B cell (primary cell): ENCODE data around the gene DCPS. TPM values are rescaled to one million over a fixed set of nuclear protein-coding genes. Genes with fewer than 3 reads are reported as not detected.

ENCODE experiments used
- ATAC-seq: fragments of 200-7000 bp; cut with Tn5 transposase; one replicate; pipeline ENCODE4 v1.10.0; 2021; ENCODE audit warnings: low read depth, mild to moderate bottlenecking, moderate number of reproducible peaks, moderate library complexity
- CTCF ChIA-PET: fragments of 350-600 bp; sonication (Branson Sonifier 250); formaldehyde crosslinking; loops from one replicate; lab custom pipeline; 2021; ENCODE audit warnings: antibody characterized with exemption, inconsistent platforms; lab: Charles Lee
- POLR2A ChIA-PET: fragments of 350-600 bp; sonication (Branson Sonifier 250); formaldehyde crosslinking; loops from one replicate; lab custom pipeline; 2021; ENCODE audit warnings: antibody characterized with exemption; lab: Charles Lee
- DNase-seq: peaks from one replicate; pipeline ENCODE4 v3.0.0; 2013
- H2AFZ ChIP-seq: 2 replicates; pipeline ENCODE4 v1.6.1; 2012; ENCODE audit warnings: mild to moderate bottlenecking, low read depth, low read length; ENCODE audit not compliant: insufficient read depth, poor library complexity, severe bottlenecking
- H3K27ac ChIP-seq, 2 donors: 1 replicate in 1 of 2; 2 replicates in 1 of 2; pipeline ENCODE4 v1.5.1; 2012 to 2013; ENCODE audit warnings: low read length in 2 of 2, mild to moderate bottlenecking in 2 of 2, moderate library complexity in 1 of 2
- H3K27me3 ChIP-seq, 4 experiments: fragments of 200-600 bp in 1 of 4; sonication (generic) in 1 of 4; replicated peaks in 1 of 4; 1 replicate in 2 of 4; 2 replicates in 2 of 4; pipeline versions ENCODE4 v1.6.1 to v1.7.0; 2013 to 2016; ENCODE audit warnings: low read length in 3 of 4, mild to moderate bottlenecking in 2 of 4, mixed read lengths in 1 of 4, moderate library complexity in 1 of 4; ENCODE audit not compliant: insufficient read depth in 4 of 4, control insufficient read depth in 3 of 4; ENCODE audit errors: control extremely low read depth in 1 of 4
- H3K36me3 ChIP-seq, 2 experiments: replicated peaks in 1 of 2; 1 replicate in 1 of 2; 2 replicates in 1 of 2; pipeline versions ENCODE4 v1.6.1 to v1.7.1; 2013; ENCODE audit warnings: low read length in 1 of 2; ENCODE audit not compliant: insufficient read depth in 2 of 2, control insufficient read depth in 1 of 2; ENCODE audit errors: control extremely low read depth in 1 of 2, extremely low read depth in 1 of 2
- H3K4me1 ChIP-seq, 2 donors: fragments of 200-600 bp in 1 of 2; sonication (generic) in 1 of 2; 1 replicate in 1 of 2; 2 replicates in 1 of 2; pipeline versions ENCODE4 v1.5.1 to v1.6.1; 2013 to 2017; ENCODE audit warnings: low read length in 2 of 2; ENCODE audit not compliant: control insufficient read depth in 2 of 2, insufficient read depth in 2 of 2
- H3K4me2 ChIP-seq: replicated peaks from 2 replicates; pipeline ENCODE3; 2012; ENCODE audit warnings: mild to moderate bottlenecking, low read depth, low read length; ENCODE audit not compliant: poor library complexity, severe bottlenecking
- H3K4me3 ChIP-seq, 5 experiments: fragments of 200-600 bp in 1 of 5; sonication (generic) in 1 of 5; 1 replicate in 3 of 5; 2 replicates in 2 of 5; pipeline versions ENCODE4 v1.5.1 to v1.7.0; 2011 to 2016; ENCODE audit warnings: low read length in 4 of 5, mild to moderate bottlenecking in 4 of 5, low read depth in 2 of 5, control low read depth in 1 of 5, moderate library complexity in 1 of 5; ENCODE audit not compliant: insufficient read depth in 1 of 5; ENCODE audit errors: control extremely low read depth in 1 of 5, extremely low read depth in 1 of 5
- H3K79me2 ChIP-seq: fragments of 200-600 bp; sonication (generic); one replicate; pipeline ENCODE4 v1.6.0; 2016; ENCODE audit warnings: low read length; ENCODE audit not compliant: control insufficient read depth, insufficient read depth
- H3K9ac ChIP-seq: fragments of 200-600 bp; sonication (generic); 2 replicates; pipeline ENCODE4 v1.6.1; 2017; ENCODE audit warnings: mild to moderate bottlenecking, low read length, moderate library complexity
- H3K9me3 ChIP-seq, 3 donors: one replicate each; pipeline versions ENCODE4 v1.6.1 to v1.7.1; 2013; ENCODE audit warnings: low read length in 2 of 3; ENCODE audit not compliant: control insufficient read depth in 2 of 3, insufficient read depth in 1 of 3; ENCODE audit errors: control extremely low read depth in 1 of 3
- H4K20me1 ChIP-seq: 2 replicates; pipeline ENCODE4 v1.6.0; 2012; ENCODE audit warnings: mild to moderate bottlenecking, low read length; ENCODE audit not compliant: insufficient read depth, control insufficient read depth, poor library complexity, severe bottlenecking
- H3K27ac Mint-ChIP-seq: one replicate; pipeline ENCODE4 v1.8.0; 2021; ENCODE audit warnings: mixed read lengths
- H3K27me3 Mint-ChIP-seq: one replicate; pipeline ENCODE4 v1.8.0; 2021; ENCODE audit warnings: mixed read lengths
- H3K4me1 Mint-ChIP-seq: one replicate; pipeline ENCODE4 v1.8.0; 2021; ENCODE audit warnings: mixed read lengths
- H3K4me3 Mint-ChIP-seq: one replicate; pipeline ENCODE4 v1.8.0; 2021; ENCODE audit warnings: mixed read lengths
- H3K9me3 Mint-ChIP-seq: one replicate; pipeline ENCODE4 v1.8.0; 2022; ENCODE audit warnings: mixed read lengths; ENCODE audit not compliant: insufficient read depth
- EZH2 ChIP-seq: IDR thresholded peaks from 2 replicates; pipeline ENCODE4 v1.6.1; 2012; ENCODE audit warnings: borderline replicate concordance, low read depth, mild to moderate bottlenecking, moderate library complexity, low read length; ENCODE audit not compliant: insufficient read depth, poor library complexity, severe bottlenecking
- WGBS: methylation state at CpG from one replicate; pipeline ENCODE4 v1.1.5; 2013; ENCODE audit warnings: missing lambda C conversion rate; ENCODE audit not compliant: insufficient coverage; 5-methylcytosine and 5-hydroxymethylcytosine counted together
- intact Hi-C: fragments of 100-400 bp; cut with micrococcal nuclease; formaldehyde crosslinking; loops from one replicate; pipeline ENCODE4 v1.10.0; 2022
- polyA plus RNA-seq: library from polyadenylated mRNA; depleted of rRNA; stranded (reverse); fragments of >200 nt; gene quantifications from 2 replicates; pipeline ENCODE4 v1.2.3, GENCODE V29; 2012
- total RNA-seq, 2 donors: library from RNA; stranded (reverse); fragments of 120-200 nt in 1 of 2; gene quantifications; 1 replicate in 1 of 2; 2 replicates in 1 of 2; pipeline versions ENCODE4 v1.2.3 to v1.2.4, GENCODE V29; 2013 to 2022
- TF ChIP-seq, protein P1 (sequence below): fragments of 200-600 bp; IDR thresholded peaks from one replicate; pipeline ENCODE4 v1.8.0; 2022; ENCODE audit warnings: antibody characterized with exemption, mild to moderate bottlenecking

DCPS gene
- total and polyA plus RNA-seq, 2 donors (not counting 1 experiment from before 2014, with no cell fraction given): 21.7 to 37.1 TPM

DNA sequence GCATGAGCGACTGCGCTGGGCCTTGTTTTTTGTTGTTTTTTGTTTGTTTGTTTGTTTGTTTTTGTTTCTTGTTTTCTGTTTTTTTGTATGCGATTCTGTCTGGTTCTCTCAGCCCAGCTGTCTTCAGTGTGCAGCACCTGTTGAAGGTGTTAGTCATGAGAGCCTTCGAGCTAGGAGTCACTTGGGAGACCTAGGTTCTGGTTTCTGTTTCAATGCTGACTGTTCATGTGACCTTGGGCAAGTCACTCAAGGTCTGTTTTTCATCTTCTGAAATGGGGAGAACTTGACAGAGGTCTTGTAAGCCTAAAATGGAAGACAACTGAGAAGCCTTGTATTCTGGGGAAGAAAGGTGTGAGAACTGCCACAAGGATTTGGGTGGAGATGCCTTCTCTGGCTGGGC lies 1.8 kb downstream of the DCPS start:
- TF ChIP-seq, protein P1, sequence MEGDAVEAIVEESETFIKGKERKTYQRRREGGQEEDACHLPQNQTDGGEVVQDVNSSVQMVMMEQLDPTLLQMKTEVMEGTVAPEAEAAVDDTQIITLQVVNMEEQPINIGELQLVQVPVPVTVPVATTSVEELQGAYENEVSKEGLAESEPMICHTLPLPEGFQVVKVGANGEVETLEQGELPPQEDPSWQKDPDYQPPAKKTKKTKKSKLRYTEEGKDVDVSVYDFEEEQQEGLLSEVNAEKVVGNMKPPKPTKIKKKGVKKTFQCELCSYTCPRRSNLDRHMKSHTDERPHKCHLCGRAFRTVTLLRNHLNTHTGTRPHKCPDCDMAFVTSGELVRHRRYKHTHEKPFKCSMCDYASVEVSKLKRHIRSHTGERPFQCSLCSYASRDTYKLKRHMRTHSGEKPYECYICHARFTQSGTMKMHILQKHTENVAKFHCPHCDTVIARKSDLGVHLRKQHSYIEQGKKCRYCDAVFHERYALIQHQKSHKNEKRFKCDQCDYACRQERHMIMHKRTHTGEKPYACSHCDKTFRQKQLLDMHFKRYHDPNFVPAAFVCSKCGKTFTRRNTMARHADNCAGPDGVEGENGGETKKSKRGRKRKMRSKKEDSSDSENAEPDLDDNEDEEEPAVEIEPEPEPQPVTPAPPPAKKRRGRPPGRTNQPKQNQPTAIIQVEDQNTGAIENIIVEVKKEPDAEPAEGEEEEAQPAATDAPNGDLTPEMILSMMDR: no peak
- TF ChIP-seq EZH2: no peak
- H3K4me3 ChIP-seq: no peak overlapping the region
- DNase-seq: peak; percentile 49
- Mint-ChIP-seq H3K4me3 (peak overlapping the region; percentile 74), H3K9me3 (no peaks in the 10 kb centered on the region), H3K27ac (peak overlapping the region; percentile 61), H3K4me1 (peaks cover 40% of the 10 kb centered on the region), H3K27me3 (no peaks in the 10 kb centered on the region)
- H3K4me1 ChIP-seq: peaks cover 11 to 37% of the 10 kb centered on the region in 2 donors
- no peak for ATAC-seq
- no peaks in the 10 kb centered on the region for H3K27me3 ChIP-seq
- peaks cover 2 to 19% of the 10 kb centered on the region in 2 experiments for H3K36me3 ChIP-seq
- no peaks in the 10 kb centered on the region for H3K9me3 ChIP-seq
- no peak overlapping the region for H3K9ac ChIP-seq
- peaks cover 44% of the 10 kb centered on the region for H3K79me2 ChIP-seq
- no peak overlapping the region for H3K27ac ChIP-seq
- intact Hi-C loops: loop anchor here (10.0 kb wide), 1 partner anchor 49 kb away; the partner anchor contains the start of gene ST3GAL4
- ChIA-PET CTCF (interaction anchor here (0.7 to 2.6 kb wide), 2 partner anchors 175 to 1468 kb away, joined by 4 to 12 read pairs; no protein-coding TSS in a partner anchor), POLR2A (no interaction called here)
- peak overlapping the region; percentile 13 for H3K4me2 ChIP-seq
- WGBS: 67% methylated on average over 4 of the region's 4 CpGs
- H4K20me1 ChIP-seq: peaks cover 6% of the 10 kb centered on the region
- H2AFZ ChIP-seq: no peak overlapping the region

DNA sequence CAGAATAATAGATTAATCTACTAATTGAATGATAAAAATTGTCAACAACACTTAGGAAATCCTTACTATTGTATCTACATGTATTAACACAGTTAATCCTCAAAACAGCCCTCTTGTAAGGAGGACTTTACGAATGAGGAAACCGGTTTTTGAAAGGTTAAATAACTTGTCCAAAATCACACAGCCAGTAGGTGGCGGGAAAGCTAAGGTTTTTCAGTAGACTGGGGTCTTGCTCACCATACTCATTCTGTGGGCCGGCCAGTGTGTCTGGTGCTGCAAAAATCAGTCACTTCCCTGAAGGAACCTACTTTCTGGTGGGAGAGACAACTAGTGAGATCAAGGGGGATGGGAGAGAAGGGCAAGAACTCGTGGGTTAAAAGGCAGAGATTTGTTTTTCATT lies 3.8 kb downstream of the DCPS start:
- Mint-ChIP-seq H3K4me1 (peaks cover 44% of the 10 kb centered on the region), H3K4me3 (no peak overlapping the region), H3K27ac (peak overlapping the region; percentile 2), H3K9me3 (no peaks in the 10 kb centered on the region), H3K27me3 (no peaks in the 10 kb centered on the region)
- Histone ChIP-seq H3K27me3 (no peaks in the 10 kb centered on the region), H4K20me1 (peaks cover 13% of the 10 kb centered on the region), H3K4me3 (no peak overlapping the region), H3K4me1 (peaks cover 11 to 41% of the 10 kb centered on the region in 2 donors), H3K4me2 (no peak overlapping the region), H3K79me2 (peaks cover 57% of the 10 kb centered on the region), H2AFZ (no peak overlapping the region), H3K27ac (no peak overlapping the region), H3K36me3 (peaks cover 2 to 26% of the 10 kb centered on the region in 2 experiments), H3K9me3 (no peaks in the 10 kb centered on the region), H3K9ac (no peak overlapping the region)
- DNase-seq (no peak), ATAC-seq (no peak)
- POLR2A ChIA-PET: no interaction called here
- intact Hi-C loops: loop anchor here (10.0 kb wide), 1 partner anchor 47 kb away; the partner anchor contains the start of gene ST3GAL4
- WGBS: 31% methylated on average over 2 of the region's 5 CpGs
- CTCF ChIA-PET: interaction anchor here (0.7 to 2.6 kb wide), 4 partner anchors 9 to 173 kb away, joined by 3 to 12 read pairs (median 4); no protein-coding TSS in a partner anchor
- TF ChIP-seq EZH2: no peak
- TF ChIP-seq, protein P1: peak; percentile 17
